Measurements from ENCODE around the gene HGFAC.

Gene HGFAC

DNA sequence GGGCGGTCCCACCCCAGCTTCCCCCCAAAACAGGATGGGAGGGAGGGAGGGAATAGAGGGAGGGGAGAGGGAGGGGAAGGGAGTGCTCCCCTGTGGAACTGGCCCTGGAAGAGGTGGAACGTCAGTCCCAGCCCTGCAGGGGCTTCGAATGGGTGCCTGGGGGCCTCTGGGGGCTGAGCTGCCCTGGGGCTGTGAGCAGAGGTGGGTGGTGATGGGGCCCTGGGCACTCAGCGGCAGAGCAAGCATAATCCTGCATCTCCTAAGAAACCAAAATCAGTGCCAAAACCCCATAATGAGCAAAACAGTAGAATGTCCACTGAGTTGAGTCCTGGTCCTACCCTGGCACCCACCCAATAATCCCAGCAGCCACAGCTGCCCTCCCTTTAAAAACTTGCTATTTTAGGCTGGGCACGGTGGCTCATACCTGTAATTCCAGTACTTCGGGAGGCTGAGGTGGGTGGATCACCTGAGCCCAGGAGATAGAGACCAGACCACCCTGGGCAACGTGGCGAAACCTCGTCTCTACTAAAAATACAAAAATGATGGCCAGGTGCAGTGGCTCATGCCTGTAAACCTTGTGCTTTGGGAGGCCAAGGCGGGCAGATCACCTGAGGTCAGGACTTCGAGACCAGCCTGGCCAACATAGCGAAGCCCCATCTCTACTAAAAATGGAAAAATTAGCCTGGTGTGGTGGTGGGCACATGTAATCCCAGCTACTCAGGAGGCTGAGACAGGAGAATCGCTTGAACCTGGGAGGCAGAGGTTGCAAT lies 32.4 kb downstream of the HGFAC start:
- no peak for DNase-seq (ENCODE audit: low read depth)

DNA sequence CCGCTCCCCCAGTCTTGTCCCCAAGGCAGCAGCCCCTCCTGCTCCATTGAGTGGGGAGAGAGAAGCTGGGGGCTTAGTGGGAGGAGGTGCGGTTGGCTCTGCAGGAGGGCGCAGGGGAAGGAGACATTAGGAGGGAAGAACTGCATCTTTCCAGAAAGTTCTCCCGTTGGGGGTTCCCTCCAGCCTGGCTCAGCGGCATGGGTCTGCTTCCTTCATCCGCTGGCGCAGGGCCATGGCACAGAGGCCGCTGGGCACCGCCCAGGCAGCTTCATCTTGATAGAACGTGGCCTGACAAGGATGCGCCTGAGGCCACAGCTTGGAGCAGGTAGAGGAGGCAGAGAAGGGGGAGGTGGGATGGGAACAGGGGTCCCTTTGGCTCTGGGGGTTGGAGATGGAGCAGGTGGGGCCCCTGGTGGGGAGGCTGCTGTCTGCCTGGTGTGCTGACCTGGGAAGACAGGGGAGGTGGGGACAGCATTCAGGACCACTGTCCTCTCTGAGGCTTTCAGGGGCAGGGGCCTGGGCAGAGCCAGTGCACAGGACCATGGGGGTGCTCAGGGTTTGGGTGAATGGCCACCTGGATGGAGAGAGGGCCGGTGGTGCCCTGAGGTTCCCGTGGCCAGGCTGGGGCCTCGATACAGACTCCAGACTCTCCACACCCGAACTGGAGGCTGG lies 33.4 kb downstream of the HGFAC start:
- no peak for DNase-seq (ENCODE audit: low read depth)

DNA sequence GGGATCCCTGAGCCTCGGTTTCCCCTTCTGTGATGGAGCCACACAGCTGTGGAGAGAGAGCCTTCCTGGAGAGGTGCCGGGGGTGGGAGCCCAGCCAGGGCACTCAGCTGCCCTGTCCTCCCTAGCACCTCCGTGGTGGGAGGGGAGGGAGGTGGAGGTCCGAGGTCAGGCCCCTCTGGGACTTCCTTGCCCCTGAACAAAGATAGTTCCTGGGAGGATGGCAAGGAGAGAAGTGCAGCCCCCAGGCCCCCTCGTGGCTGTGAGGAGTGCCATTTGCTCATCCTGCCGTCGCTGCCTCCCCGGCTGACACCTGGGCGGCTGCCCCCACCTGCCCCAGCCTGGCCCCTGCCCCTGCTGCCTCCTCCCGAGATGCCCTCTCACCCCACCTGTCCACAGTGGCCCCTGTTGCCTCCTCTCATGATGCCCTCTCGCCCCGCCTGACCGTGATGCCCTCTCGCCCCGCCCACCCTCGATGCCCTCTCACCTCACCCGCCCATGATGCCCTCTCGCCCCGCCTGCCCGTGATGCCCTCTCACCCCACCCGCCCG lies 34.0 kb downstream of the HGFAC start:
- no peak for DNase-seq (ENCODE audit: low read depth)

DNA sequence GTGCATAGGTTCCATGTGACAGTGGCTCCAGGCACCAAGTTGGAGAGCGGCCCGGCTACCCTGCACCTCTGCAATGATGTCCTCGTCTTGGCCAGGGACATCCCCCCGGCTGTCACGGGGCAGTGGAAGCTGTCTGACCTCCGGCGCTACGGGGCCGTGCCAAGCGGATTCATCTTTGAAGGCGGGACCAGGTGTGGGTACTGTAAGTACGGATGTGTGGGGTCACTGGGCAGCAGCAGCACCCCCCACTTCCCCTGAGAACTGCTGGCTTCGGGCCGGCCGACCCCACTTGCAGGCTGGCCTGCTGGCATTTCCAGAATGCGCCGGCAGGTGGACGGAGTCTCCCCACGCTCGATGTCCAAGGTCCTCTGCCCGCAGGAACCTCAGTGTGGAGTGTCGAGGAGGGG lies 34.6 kb downstream of the HGFAC start:
- DNase-seq (ENCODE audit: low read depth) = no peak

DNA sequence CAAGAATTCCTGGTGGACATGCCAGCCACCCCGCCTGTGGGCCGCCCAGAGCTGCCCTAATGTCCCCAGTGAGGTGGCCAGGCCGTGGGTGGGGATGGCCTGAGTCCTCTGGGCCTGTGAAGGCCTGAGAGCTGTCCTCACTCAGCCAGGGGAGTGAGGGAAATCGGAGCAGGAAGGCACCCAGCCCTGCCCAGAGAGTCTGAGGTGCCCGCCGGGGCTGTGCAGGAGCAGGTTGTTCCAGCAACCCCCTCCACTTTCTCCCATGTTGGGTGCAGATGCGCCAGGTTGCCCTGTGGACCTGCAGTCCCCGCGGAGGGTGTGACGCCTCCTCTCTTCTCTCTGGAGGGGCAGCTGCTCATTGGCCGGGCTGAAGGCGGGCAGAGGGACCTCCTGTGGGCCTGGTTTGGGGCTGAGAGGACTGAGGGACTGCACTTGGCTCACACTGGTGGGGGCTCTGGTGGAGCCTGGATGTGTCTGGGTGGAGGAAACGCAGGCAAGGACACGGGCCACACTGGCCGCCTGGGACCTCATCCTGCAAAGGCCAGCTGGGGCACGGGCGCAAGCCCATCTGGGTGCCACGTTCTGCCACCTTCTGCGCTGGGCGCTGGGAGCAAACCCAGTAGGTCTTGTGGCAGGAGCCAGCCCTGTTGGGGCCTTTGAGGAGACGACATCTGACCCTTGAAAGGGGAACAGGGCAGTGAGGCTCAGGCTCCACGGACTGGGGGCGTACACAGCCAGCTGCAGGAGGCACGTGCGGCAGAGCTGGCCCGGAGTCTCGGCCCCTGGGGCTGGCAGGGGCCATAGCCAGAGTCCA lies 35.4 kb downstream of the HGFAC start:
- no peak for DNase-seq (ENCODE audit: low read depth)

DNA sequence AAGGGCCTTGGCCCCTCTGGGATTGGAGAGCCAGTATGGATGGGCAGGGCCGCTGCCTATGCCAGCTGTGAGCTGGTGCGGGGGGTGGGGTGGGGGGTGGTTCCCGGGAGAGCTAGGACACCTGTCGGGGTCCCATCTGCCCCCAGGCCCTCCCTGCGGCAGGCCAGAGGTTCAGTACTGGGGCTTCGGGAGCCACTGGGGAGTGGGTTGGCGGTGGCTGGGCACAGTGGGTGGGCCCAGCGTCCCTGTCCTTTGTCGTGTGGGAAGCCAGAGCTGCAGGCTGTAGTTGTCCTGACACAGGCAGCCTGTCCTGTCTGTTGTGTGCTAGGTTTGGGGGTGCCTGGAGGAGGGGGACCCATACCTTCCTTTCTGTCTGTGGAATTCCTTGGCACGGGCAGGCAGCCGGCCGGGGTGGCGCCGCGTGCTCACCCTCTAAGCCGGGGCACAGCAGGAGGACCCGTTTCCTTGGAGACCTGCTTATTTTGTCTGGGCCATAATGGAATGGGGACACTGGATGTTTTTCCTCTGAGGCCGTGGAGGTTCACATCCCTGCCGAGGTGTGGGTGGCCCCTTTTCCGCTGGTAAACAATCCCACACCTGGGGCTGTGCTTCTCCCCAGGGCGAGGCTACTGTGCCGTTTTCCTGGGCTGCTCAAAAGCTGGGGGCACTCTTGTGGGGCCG lies 36.1 kb downstream of the HGFAC start:
- DNase-seq (ENCODE audit: low read depth) = no peak

DNA sequence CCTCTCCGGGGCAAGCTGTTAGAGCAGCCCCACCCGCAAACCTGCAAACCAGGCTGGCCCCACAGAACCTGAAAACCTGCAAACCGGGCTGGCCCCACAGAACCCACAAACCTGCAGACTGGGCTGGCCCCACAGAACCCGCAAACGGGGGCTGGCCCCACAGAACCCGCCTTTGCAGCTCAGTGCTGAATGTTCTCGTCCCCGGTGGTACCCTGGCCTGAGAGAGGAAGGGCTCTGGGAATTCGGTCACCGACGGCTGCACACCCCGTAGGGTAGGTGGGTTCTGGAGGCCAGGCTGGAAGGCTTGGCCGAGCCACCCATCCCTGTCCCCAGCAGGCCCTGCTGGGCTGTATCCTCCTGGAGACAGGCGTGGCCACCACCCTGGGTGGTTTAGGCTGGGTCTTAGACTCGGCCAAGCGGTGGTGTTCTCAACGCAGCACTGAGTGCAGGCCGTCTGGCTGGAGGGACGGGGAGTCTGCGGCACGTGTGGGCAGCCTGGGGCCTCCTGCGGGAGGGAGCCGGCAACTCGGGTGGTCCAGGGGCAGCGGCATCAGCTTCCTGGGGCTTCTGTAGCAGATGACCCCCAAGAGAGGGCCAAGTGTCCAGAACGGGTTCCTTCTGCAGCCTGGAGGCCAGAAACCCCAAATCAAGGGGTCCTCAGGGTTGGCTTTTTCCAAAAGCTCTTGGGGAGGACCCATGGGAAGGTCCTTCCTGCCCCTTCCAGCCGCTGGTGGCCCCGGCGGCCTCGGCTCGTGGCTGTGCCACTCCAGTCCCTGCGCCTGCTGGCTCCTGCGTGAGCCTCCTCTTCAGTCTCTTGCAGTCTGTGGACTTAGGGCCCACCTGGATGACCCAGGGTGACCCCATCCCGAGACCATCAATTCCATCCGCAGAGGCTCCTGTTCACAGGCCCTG lies 36.9 kb downstream of the HGFAC start:
- no peak for DNase-seq (ENCODE audit: low read depth)

DNA sequence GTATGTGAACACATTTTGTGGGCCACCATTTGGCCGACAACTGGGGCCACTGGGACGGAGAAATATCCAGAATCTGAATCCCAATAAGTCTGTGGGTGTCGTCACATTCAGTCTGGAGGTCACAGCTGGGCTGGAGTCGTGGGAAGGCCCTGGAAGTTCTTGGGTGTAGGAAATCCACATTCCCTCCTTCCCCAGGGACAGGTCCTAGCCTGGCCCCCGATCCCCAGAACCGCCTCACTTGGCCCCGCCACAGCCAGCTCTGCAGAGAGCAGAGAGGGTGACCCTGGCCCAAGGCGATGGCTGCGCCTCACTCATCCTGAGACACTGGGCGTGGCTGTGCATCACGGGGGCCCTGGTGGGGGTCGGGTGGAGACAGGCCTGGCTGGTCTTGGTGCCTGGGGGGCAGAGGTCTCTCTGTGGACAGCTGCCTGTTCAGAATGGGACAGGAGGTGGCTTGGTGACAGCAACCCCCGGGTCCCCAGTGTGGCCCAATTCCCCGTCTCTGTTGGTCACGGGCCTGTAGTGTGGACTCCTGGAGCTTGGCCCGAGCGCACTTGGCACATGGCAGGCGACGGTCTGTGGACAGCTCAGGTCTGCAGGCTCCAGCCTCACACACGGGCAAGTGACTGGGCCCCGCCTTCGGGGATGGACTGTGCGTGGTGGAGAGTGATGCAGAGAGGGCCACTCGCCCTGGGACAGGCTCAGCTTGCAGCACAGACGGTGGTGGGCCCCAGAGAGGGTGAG lies 37.8 kb downstream of the HGFAC start:
- DNase-seq (ENCODE audit: low read depth) = no peak

DNA sequence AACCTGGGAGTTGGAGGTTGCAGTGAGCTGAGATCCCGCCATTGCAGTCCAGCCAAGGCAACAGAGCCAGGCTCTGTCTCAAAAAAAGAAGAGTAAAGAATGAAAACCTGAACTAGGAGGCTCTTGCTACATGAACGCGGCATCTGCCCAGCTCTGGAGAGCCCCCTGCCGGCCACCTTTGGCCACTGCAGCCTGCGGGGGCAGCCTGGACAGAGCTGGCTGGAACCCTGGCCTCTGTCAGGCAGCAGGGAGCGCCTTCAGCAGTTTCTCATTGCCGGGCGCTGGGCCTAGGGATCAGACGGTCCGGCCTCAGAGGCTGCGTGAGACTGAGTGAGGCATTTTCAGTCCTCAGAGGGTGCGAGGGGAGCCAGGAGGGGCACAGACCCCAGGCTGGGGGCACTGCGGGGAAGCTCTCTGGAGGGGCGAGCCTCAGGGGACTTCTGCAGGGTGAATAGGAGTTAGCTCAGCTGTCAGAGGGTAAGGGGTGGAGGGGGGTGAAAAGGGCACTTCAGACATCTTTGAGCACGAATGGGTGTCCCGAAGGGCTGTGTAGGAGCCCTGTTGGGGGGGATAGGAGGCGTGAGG lies 38.9 kb downstream of the HGFAC start:
- peak; percentile 60 for DNase-seq (ENCODE audit: low read depth)

DNA sequence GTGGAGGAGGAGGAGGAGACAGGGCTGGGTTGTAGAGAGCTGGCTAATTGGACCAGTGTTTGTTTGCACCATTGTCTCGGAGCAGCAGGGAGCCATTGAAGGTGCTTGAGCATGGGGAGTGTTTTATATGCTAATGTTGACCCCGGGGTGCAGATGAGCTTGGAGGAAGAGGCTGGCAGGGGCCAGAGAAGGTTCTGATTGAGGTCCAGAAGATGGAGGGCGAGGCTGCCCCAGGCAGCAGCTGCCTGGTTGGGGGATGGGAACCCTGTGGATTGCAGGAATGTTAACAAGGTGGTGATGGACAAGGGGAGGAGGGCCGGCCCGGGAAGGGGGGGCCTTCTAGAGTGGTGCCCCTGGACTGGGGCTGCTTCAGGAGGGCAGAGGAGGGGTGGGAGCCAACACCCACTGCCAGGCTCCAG lies 39.4 kb downstream of the HGFAC start:
- no peak for DNase-seq (ENCODE audit: low read depth)

DNA sequence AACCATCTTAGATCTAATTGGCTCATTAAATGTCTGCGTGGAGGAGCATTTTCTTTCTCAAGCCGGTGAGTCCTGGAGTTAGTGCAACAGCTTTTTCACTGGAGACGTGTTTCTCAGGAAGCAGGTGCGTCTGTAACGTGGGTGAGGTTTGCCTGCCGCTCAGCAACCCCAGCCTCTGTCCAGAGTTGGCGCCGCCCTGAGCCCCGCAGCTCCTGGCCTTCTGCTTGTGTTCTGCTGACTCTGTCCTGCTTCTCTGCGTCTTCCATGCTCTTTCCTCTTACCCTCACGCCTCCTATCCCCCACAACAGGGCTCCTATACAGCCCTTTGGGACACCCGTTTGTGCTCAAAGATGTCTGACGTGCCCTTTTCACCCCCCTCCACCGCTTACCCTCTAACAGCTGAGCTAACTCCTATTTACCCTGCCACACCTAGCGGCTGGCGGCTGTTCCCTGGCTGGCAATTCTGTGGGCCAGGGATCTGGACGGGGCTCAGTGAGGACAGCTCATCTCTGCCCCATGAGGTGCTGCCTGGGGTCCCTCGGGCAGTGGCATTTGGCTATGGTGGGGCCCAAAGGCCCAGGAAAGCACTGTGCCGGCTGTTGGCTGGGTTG lies 40.1 kb downstream of the HGFAC start:
- DNase-seq (ENCODE audit: low read depth) = no peak

DNA sequence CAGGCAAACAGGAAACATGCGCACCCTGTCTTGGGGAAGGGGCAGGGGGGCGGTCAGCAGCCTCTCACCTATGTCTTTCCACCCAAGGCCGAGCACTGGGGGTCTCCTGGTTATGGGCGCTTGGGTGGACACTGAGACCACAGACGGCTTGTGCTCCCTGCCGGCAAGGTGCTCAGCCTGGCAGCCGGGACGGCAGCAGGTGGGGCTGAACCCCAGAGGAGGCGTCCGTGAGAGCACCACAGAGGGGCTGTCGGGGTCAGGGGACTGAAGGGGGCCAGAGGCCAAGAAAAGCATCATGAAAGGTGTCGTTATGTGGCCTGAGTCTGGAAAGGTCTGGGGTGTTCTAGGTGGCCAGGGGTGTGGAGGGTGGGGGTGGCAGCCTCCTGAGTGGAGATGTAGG lies 40.9 kb downstream of the HGFAC start:
- DNase-seq (ENCODE audit: low read depth) = no peak

DNA sequence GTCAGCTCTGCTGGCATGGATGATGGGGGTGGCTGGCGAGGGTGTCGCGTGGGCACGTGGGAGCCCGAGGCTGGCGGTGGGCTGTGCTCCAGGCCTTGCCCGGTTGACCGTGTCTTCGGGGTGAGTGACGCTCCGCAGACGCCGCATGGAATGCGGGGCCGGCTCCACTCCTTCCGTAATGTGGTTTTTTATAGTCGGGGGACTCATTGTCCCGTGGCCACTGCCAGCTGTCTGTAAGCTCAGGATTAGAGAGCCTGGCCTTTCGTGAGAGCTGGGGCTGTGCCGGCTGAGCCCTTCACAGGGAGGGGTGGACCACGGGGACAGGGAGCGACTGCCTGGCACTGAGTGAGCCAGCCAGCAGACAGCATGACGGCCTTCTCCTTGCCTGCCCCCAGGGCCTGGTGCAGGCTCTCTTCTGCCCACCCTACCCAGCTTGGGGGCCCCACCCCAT lies 41.7 kb downstream of the HGFAC start:
- no peak for DNase-seq (ENCODE audit: low read depth)

DNA sequence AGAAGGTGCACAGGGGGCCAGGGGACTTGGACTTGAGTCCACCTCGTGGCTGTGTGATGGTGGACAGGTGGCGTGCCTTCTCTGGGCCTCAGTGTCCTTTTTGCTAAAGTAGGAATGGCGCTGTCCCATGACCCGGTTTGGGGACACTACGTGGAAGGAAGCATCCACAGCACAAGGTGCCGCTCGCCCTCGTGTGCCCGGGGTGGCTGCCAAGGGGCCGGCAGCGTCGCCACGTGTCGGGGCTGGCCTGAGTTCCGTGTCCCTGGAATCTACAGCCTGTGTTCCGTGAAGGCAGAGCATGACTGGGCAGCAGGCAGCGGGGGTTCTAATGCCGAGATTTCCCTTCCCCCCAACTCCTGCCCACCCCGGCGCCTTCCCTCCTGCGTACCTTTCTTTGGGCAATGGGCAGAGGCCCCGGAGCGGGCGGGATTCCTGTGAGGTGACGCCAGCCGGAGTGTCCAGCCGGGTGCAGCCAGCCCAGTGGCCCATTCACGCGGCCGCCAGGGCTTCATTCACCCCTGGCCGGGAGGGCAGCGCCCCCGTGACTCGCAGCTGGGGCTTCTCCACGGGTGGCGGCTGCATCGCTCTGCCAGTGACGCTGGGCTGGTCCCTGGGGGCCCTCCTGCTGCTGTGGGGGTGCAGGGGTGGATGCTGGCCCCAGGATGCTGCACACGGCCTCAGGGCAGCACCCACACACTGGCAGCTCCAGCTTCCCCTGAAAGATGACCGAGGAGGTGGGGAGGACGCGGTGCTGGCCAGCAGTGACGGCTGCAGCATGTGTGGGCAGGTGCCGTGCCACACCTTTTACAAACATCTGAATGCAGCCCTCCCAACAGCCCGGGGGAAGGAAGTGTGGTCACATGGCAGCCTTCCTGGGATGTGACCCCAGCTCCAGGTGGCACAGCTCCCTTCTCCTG lies 42.5 kb downstream of the HGFAC start:
- DNase-seq (ENCODE audit: low read depth) = no peak

DNA sequence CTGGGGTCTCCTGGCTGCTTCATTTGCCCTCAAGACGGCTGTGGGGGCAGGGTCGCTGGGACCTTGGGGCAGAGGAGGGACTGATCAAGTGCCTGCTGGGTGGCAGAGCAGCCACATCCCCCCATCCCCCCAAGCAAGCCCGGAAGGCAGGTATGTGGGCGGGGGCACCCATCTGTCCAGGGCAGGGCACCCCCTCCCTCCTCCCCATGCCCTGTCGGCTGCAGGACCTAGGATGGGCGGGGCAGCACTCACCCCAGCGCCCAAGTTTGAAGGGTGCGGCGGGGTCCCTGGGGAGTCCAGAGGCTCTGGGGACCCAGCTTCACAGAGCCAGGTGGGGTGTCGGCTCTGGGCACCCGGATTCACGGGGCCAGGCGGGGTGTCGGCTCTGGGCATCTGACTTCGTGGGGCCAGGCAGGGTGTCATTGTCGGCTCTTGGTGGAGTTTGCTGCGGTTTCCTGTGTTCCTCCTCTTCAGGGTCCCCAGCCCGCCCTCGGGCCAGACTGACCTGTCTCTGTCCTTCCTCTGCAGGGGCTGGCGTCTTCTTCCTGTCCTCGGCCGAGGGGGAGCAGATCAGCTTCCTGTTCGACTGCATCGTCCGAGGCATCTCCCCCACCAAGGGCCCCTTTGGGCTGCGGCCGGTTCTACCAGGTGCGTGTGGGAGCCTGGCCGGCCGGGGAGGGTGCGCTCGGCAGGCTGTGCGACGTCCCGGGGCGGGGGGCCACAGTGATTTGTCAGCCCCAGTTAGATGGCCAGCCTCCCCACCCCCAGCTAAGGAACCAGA lies 43.4 kb downstream of the HGFAC start:
- no peak for DNase-seq (ENCODE audit: low read depth)

DNA sequence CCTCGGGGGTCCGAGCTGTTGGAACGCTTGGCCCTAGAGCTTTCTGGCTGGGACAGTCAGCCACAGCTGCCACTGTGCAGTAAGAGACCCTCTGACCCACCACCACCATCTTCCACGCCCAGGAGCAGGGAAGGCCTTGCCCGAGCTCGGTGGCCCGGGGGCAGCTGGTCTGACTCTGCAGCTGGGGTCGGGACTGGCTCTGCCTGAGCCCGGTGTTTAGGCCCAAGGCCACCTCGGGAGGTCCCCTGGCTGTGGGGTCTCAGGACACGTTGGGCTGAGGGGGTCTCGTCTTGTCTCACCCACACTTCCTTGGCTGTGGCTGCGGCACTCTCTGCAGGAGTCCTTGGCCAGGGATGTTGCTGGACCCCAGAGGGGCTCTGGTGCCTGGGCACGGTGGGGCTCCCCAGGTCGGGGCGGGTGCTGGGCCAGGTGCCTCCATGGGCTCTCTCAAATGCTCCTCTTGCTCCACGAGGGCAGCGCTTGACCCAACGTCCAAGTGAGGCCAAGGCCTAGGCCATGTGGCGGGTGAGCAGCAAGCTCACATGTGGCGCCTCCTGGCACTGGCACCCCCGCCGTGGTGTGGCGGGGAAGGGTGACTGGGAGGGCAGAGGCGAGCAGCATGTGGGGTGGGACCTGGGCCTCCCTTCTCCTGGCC lies 44.2 kb downstream of the HGFAC start:
- DNase-seq (ENCODE audit: low read depth) = no peak

All from stimulated activated CD8-positive, alpha-beta memory T cell treated with anti-CD3 and anti-CD28 coated beads, Interleukin-7, amount 100 ng/mL, for 24 hours (primary cell).